Aorta (tissue), 5 donors: ENCODE results near the gene SLC18A3. TPM values are rescaled to one million over a fixed set of nuclear protein-coding genes. Genes with fewer than 3 reads are reported as not detected.

Experiments used
- ATAC-seq: fragments of 200-7000 bp; cut with Tn5 transposase; one replicate; pipeline ENCODE4 v1.9.1; 2022; ENCODE audit warnings: moderate library complexity; ENCODE audit not compliant: low FRiP score
- DNase-seq, 2 donors: peaks; one replicate each; pipeline ENCODE4 v3.0.0-alpha.2; 2020
- H3K27ac ChIP-seq, 2 donors: one replicate each; pipeline ENCODE4 v1.5.1; 2013; ENCODE audit warnings: low read length in 2 of 2, mild to moderate bottlenecking in 2 of 2, moderate library complexity in 2 of 2, control low read depth in 1 of 2, inconsistent platforms in 1 of 2, low read depth in 1 of 2
- H3K27me3 ChIP-seq, 2 donors: one replicate each; pipeline ENCODE4 v1.6.1; 2013; ENCODE audit warnings: control low read depth in 1 of 2, low read length in 1 of 2, mild to moderate bottlenecking in 1 of 2, moderate library complexity in 1 of 2; ENCODE audit not compliant: insufficient read depth in 2 of 2, control insufficient read depth in 1 of 2
- H3K36me3 ChIP-seq, 2 donors: one replicate each; pipeline ENCODE4 v1.6.1; 2013; ENCODE audit warnings: control low read depth in 1 of 2, low read length in 1 of 2, mild to moderate bottlenecking in 1 of 2; ENCODE audit not compliant: insufficient read depth in 2 of 2, control insufficient read depth in 1 of 2
- H3K4me1 ChIP-seq, 2 donors: one replicate each; pipeline ENCODE4 v1.6.1; 2013; ENCODE audit warnings: low read length in 2 of 2, control low read depth in 1 of 2, mild to moderate bottlenecking in 1 of 2, moderate library complexity in 1 of 2; ENCODE audit not compliant: insufficient read depth in 2 of 2, control insufficient read depth in 1 of 2
- H3K4me3 ChIP-seq, 2 donors: one replicate each; pipeline ENCODE4 v1.5.1; 2013; ENCODE audit warnings: low read length in 2 of 2, control low read depth in 1 of 2, mild to moderate bottlenecking in 1 of 2
- H3K9me3 ChIP-seq: one replicate; pipeline ENCODE4 v1.6.1; 2013; ENCODE audit warnings: mild to moderate bottlenecking, low read length; ENCODE audit not compliant: control insufficient read depth
- WGBS, 2 donors: extraction: QIAGEN DNeasy Blood & Tissue Kit; methylation state at CpG; one replicate each; pipeline ENCODE4 v1.1.7; 2013; 5-methylcytosine and 5-hydroxymethylcytosine counted together
- intact Hi-C, 2 donors: fragments of 100-400 bp; cut with DNase I; formaldehyde crosslinking; loops; one replicate each; pipeline versions ENCODE4 v1.14.2 to v1.15.0; 2022
- polyA plus RNA-seq, 2 donors: library from polyadenylated mRNA; stranded (reverse); fragments of 200-250 nt; gene quantifications; one replicate each; pipeline ENCODE4 v1.2.3, GENCODE V29; 2013
- total RNA-seq, 2 donors: library from RNA; stranded (reverse); fragmentation: NEBNext Ultra II Directional; extraction: Animal tissue kit (Norgen Biotek cat#: 25700); gene quantifications; one replicate each; pipeline ENCODE4 v1.2.1, GENCODE V29; 2021
- donor health status: healthy with polysubstance abuse.
- donor health status: Bipolar disorder and iron deficiency.
- donor health status: DM: no; HTN: no; CAD: no.
- donor health status: DM: no; HTN: no; CAD: no.
- donor health status: DM: yes; HTN: yes; CAD: no.

The SLC18A3 gene
- total and polyA plus RNA-seq, 4 donors, result not detected

GRCh38 chr10:49656845-49657493 is 46.9 kb downstream of the SLC18A3 start:
- H3K9me3 ChIP-seq, result no peaks in the 10 kb centered on the region
- WGBS, 2 donors, result 73 to 78% methylated on average over 9 of the region's 9 CpGs
- intact Hi-C loops, result no loop called here
- no peak overlapping the region for H3K27ac ChIP-seq
- H3K4me1 ChIP-seq, result no peaks in the 10 kb centered on the region
- no peak for DNase-seq
- no peak for ATAC-seq
- H3K27me3 ChIP-seq, result no peaks in the 10 kb centered on the region
- no peak overlapping the region for H3K4me3 ChIP-seq
- no peaks in the 10 kb centered on the region for H3K36me3 ChIP-seq

- Histone ChIP-seq H3K27ac (no peak overlapping the region), H3K4me3 (no peak overlapping the region), H3K27me3 (no peaks in the 10 kb centered on the region), H3K9me3 (no peaks in the 10 kb centered on the region), H3K36me3 (no peaks in the 10 kb centered on the region), H3K4me1 (no peaks in the 10 kb centered on the region)
- intact Hi-C loops, result no loop called here
- ATAC-seq (no peak), DNase-seq (no peak)
- WGBS, 2 donors, result 56 to 78% methylated on average over 1 of the region's 1 CpG
Measured at GRCh38 chr10:49657606-49658005, 47.5 kb downstream of the SLC18A3 start.

- WGBS, 2 donors, result 57 to 61% methylated on average over 8 of the region's 8 CpGs
- intact Hi-C loops, result no loop called here
- Histone ChIP-seq H3K27ac (no peak overlapping the region), H3K36me3 (no peaks in the 10 kb centered on the region), H3K27me3 (no peaks in the 10 kb centered on the region), H3K9me3 (no peaks in the 10 kb centered on the region), H3K4me3 (no peak overlapping the region), H3K4me1 (no peaks in the 10 kb centered on the region)
- ATAC-seq (no peak), DNase-seq (no peak)
Measured at GRCh38 chr10:49661140-49661856, 51.2 kb downstream of the SLC18A3 start.

Other genes with a start within 250 kb of the SLC18A3 start
- not detected for gene DRGX, start 214.2 kb upstream of the SLC18A3 start, total RNA-seq
- gene DRGX, start 214.2 kb upstream of the SLC18A3 start, polyA plus RNA-seq, result not detected
- 10 to 100 TPM; 36.2 to 48.4 TPM for gene ERCC6, start 71.2 kb upstream of the SLC18A3 start, total RNA-seq
- gene ERCC6, start 71.2 kb upstream of the SLC18A3 start, polyA plus RNA-seq, result 10 to 100 TPM in 1 of 2 donors, 1 to 10 TPM in 1; 8.5 to 16.0 TPM
- not detected for gene CHAT, start 3.7 kb downstream of the SLC18A3 start, total RNA-seq
- gene CHAT, start 3.7 kb downstream of the SLC18A3 start, polyA plus RNA-seq, result not detected
- not detected for gene C10orf53, start 69.3 kb downstream of the SLC18A3 start, total RNA-seq
- gene C10orf53, start 69.3 kb downstream of the SLC18A3 start, polyA plus RNA-seq, result not detected
- gene OGDHL, start 152.0 kb downstream of the SLC18A3 start, total RNA-seq, result not detected
- gene OGDHL, start 152.0 kb downstream of the SLC18A3 start, polyA plus RNA-seq, result under 1 TPM in 1 of 2 donors, not detected in 1; 0.13 TPM